Measurements from ENCODE around the gene CASP12. TPM values are rescaled to one million over a fixed set of nuclear protein-coding genes. Genes with fewer than 3 reads are reported as not detected.

CASP12 gene
- total and polyA plus RNA-seq, 4 donors, result 0.17 TPM; not detected in 3

- H3K4me1 ChIP-seq (ENCODE audit: control insufficient read depth in 4 of 4, insufficient read depth in 4 of 4, low read length in 3 of 4), result no peaks in the 10 kb centered on the region
- peak overlapping the region in 1 of 2 donors; percentile 10 for H3K27ac ChIP-seq (ENCODE audit: low read depth in 1 of 2, low read length in 2 of 2)
- H3K9ac ChIP-seq (ENCODE audit: low read depth in 1 of 2, low read length in 2 of 2), result peak overlapping the region in 1 of 2 donors; percentile 71
- no peak for DNase-seq (ENCODE audit: low spot score)
- TF ChIP-seq SP1 (IDR thresholded peaks at IDR 0.05) (no peak), RAD21 (IDR thresholded peaks at IDR 0.05) (peak; percentile 13)
- H3K4me3 ChIP-seq (ENCODE audit: low read depth in 1 of 3, low read length in 3 of 3), result peak overlapping the region in 2 of 3 donors; percentile 23 to 39
- no peaks in the 10 kb centered on the region for H3K36me3 ChIP-seq (ENCODE audit: control insufficient read depth in 4 of 4, insufficient read depth in 3 of 4, low read depth in 1 of 4, low read length in 3 of 4)
- no peaks in the 10 kb centered on the region for H3K27me3 ChIP-seq (ENCODE audit: control insufficient read depth in 4 of 4, insufficient read depth in 4 of 4, low read length in 3 of 4)
- no peaks in the 10 kb centered on the region for H3K9me3 ChIP-seq (ENCODE audit: control insufficient read depth in 4 of 4, low read length in 3 of 4)
- WGBS, result 41% methylated on average over 6 of the region's 6 CpGs
Measured at GRCh38 chr11:104918113-104918824, 20.0 kb upstream of the CASP12 start.

DNA sequence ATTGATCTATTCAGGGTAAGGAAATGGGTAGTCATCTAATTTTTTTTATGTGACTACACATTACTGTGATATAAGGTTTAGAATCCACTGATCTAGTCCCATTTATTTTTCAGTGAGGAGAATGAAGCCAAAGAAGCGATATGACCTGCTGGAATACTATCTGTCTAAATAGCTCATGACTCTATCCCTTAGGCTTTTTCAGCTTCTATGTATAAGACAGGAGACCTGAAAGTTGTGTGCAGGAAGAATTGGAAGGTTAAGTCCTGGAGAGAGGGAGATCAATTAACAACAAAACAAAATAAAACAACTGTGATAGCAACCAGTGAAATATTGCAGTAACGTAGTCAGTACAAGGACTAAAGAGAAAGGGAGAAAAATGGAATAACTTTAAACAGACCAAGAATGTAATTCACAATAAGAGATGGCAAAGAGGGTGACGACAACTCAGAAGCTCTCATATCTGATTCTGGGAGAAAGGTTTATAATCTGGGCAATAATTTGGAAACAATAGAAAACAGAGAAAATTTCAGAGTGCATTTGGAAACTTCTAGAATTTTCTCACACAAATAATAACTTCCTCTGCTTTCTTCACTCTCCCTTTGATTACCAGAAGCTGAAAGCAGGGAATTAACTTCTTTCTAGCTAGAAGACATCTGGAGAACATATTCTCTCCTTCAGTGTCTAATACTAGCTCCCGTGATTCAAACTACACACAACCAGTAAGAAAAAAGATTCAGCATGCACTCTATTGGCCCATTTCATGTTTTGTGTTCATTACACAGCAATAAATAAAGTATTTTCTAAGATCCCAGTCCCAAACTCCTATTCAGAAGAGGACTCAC is 19.2 kb upstream of the CASP12 start:
- TF ChIP-seq NR2F2 (IDR thresholded peaks at IDR 0.05) (no peak), YY1 (IDR thresholded peaks at IDR 0.05) (no peak), RXRA (IDR thresholded peaks at IDR 0.05) (no peak), JUND (IDR thresholded peaks at IDR 0.05) (no peak)
- TF ChIP-seq, protein P1, sequence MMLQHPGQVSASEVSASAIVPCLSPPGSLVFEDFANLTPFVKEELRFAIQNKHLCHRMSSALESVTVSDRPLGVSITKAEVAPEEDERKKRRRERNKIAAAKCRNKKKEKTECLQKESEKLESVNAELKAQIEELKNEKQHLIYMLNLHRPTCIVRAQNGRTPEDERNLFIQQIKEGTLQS (IDR thresholded peaks at IDR 0.05), result no peak
- H3K27me3 ChIP-seq (ENCODE audit: control insufficient read depth in 4 of 4, insufficient read depth in 4 of 4, low read length in 3 of 4), result no peaks in the 10 kb centered on the region
- H3K4me1 ChIP-seq (ENCODE audit: control insufficient read depth in 4 of 4, insufficient read depth in 4 of 4, low read length in 3 of 4), result no peaks in the 10 kb centered on the region
- no peak for DNase-seq (ENCODE audit: low spot score)
- WGBS, result 47% methylated on average over 4 of the region's 4 CpGs
- peak overlapping the region in 2 of 3 donors; percentile 23 to 39 for H3K4me3 ChIP-seq (ENCODE audit: low read depth in 1 of 3, low read length in 3 of 3)
- no peaks in the 10 kb centered on the region for H3K36me3 ChIP-seq (ENCODE audit: control insufficient read depth in 4 of 4, insufficient read depth in 3 of 4, low read depth in 1 of 4, low read length in 3 of 4)
- no peaks in the 10 kb centered on the region for H3K9me3 ChIP-seq (ENCODE audit: control insufficient read depth in 4 of 4, low read length in 3 of 4)
- H3K27ac ChIP-seq (ENCODE audit: low read depth in 1 of 2, low read length in 2 of 2), result peak overlapping the region in 1 of 2 donors; percentile 10
- peak overlapping the region in 1 of 2 donors; percentile 71 for H3K9ac ChIP-seq (ENCODE audit: low read depth in 1 of 2, low read length in 2 of 2)

GRCh38 chr11:104916442-104916841 is 18.2 kb upstream of the CASP12 start:
- no peak for TF ChIP-seq JUND (IDR thresholded peaks at IDR 0.05)
- no peak for TF ChIP-seq HNF4G (IDR thresholded peaks at IDR 0.05)
- TF ChIP-seq, protein P1 (IDR thresholded peaks at IDR 0.05), result no peak
- TF ChIP-seq, protein P2, sequence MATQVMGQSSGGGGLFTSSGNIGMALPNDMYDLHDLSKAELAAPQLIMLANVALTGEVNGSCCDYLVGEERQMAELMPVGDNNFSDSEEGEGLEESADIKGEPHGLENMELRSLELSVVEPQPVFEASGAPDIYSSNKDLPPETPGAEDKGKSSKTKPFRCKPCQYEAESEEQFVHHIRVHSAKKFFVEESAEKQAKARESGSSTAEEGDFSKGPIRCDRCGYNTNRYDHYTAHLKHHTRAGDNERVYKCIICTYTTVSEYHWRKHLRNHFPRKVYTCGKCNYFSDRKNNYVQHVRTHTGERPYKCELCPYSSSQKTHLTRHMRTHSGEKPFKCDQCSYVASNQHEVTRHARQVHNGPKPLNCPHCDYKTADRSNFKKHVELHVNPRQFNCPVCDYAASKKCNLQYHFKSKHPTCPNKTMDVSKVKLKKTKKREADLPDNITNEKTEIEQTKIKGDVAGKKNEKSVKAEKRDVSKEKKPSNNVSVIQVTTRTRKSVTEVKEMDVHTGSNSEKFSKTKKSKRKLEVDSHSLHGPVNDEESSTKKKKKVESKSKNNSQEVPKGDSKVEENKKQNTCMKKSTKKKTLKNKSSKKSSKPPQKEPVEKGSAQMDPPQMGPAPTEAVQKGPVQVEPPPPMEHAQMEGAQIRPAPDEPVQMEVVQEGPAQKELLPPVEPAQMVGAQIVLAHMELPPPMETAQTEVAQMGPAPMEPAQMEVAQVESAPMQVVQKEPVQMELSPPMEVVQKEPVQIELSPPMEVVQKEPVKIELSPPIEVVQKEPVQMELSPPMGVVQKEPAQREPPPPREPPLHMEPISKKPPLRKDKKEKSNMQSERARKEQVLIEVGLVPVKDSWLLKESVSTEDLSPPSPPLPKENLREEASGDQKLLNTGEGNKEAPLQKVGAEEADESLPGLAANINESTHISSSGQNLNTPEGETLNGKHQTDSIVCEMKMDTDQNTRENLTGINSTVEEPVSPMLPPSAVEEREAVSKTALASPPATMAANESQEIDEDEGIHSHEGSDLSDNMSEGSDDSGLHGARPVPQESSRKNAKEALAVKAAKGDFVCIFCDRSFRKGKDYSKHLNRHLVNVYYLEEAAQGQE (IDR thresholded peaks at IDR 0.05), result no peak
- TF ChIP-seq HNF4A (conservative IDR thresholded peaks at IDR 0.05), result no peak
- no peak for TF ChIP-seq NR2F2 (IDR thresholded peaks at IDR 0.05)
- no peak for TF ChIP-seq MAX (IDR thresholded peaks at IDR 0.05)
- TF ChIP-seq EGR1 (IDR thresholded peaks at IDR 0.05; ENCODE audit: low read depth in 2 of 2), result no peak
- TF ChIP-seq, protein P3, sequence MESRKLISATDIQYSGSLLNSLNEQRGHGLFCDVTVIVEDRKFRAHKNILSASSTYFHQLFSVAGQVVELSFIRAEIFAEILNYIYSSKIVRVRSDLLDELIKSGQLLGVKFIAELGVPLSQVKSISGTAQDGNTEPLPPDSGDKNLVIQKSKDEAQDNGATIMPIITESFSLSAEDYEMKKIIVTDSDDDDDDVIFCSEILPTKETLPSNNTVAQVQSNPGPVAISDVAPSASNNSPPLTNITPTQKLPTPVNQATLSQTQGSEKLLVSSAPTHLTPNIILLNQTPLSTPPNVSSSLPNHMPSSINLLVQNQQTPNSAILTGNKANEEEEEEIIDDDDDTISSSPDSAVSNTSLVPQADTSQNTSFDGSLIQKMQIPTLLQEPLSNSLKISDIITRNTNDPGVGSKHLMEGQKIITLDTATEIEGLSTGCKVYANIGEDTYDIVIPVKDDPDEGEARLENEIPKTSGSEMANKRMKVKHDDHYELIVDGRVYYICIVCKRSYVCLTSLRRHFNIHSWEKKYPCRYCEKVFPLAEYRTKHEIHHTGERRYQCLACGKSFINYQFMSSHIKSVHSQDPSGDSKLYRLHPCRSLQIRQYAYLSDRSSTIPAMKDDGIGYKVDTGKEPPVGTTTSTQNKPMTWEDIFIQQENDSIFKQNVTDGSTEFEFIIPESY (IDR thresholded peaks at IDR 0.05), result no peak
- no peak for TF ChIP-seq SP1 (IDR thresholded peaks at IDR 0.05)
- TF ChIP-seq RAD21 (IDR thresholded peaks at IDR 0.05), result no peak
- no peak for TF ChIP-seq GABPA (IDR thresholded peaks at IDR 0.05 in 1 of 2, conservative IDR thresholded peaks at IDR 0.05 in 1 of 2)
- Histone ChIP-seq H3K27me3 (ENCODE audit: control insufficient read depth in 4 of 4, insufficient read depth in 4 of 4, low read length in 3 of 4) (no peaks in the 10 kb centered on the region), H3K9me3 (ENCODE audit: control insufficient read depth in 4 of 4, low read length in 3 of 4) (no peaks in the 10 kb centered on the region), H3K9ac (ENCODE audit: low read depth in 1 of 2, low read length in 2 of 2) (no peak overlapping the region), H3K4me3 (ENCODE audit: low read depth in 1 of 3, low read length in 3 of 3) (no peak overlapping the region), H3K27ac (ENCODE audit: low read depth in 1 of 2, low read length in 2 of 2) (no peak overlapping the region), H3K4me1 (ENCODE audit: control insufficient read depth in 4 of 4, insufficient read depth in 4 of 4, low read length in 3 of 4) (no peaks in the 10 kb centered on the region), H3K36me3 (ENCODE audit: control insufficient read depth in 4 of 4, insufficient read depth in 3 of 4, low read depth in 1 of 4, low read length in 3 of 4) (no peaks in the 10 kb centered on the region)
- DNase-seq (ENCODE audit: low spot score), result no peak

All from liver (tissue), 9 donors.